ENCODE measurements around the gene FAM118A.
"Not testable (repeated sequence)": the region's sequence is repeated elsewhere in the genome, so short reads cannot be mapped to it uniquely, and the experiment has no call there.

The FAM118A gene

GRCh38 chr22:45337536-45337935 is 27.8 kb downstream of the FAM118A start:
- Histone ChIP-seq H3K9me3 (ENCODE audit: control insufficient read depth, low read length) (no peaks in the 10 kb centered on the region), H3K4me1 (ENCODE audit: control insufficient read depth, insufficient read depth, low read length, poor library complexity, severe bottlenecking) (no peaks in the 10 kb centered on the region), H3K36me3 (ENCODE audit: control insufficient read depth, insufficient read depth, low read length) (peaks cover 62% of the 10 kb centered on the region), H3K27me3 (replicated peaks; ENCODE audit: control insufficient read depth, insufficient read depth, low read length, poor library complexity, severe bottlenecking) (no peaks in the 10 kb centered on the region), H3K4me3 (ENCODE audit: insufficient read depth, low read depth, low read length, poor library complexity, severe bottlenecking) (no peak overlapping the region), H3K27ac (ENCODE audit: insufficient read depth, low read length, poor library complexity, severe bottlenecking) (no peak overlapping the region)
- DNase-seq = no peak

GRCh38 chr22:45338795-45339194 is 29.1 kb downstream of the FAM118A start:
- Histone ChIP-seq H3K4me3 (ENCODE audit: insufficient read depth, low read depth, low read length, poor library complexity, severe bottlenecking) (no peak overlapping the region), H3K27ac (ENCODE audit: insufficient read depth, low read length, poor library complexity, severe bottlenecking) (no peak overlapping the region), H3K4me1 (ENCODE audit: control insufficient read depth, insufficient read depth, low read length, poor library complexity, severe bottlenecking) (no peaks in the 10 kb centered on the region), H3K27me3 (replicated peaks; ENCODE audit: control insufficient read depth, insufficient read depth, low read length, poor library complexity, severe bottlenecking) (no peaks in the 10 kb centered on the region), H3K36me3 (ENCODE audit: control insufficient read depth, insufficient read depth, low read length) (peaks cover 58% of the 10 kb centered on the region), H3K9me3 (ENCODE audit: control insufficient read depth, low read length) (no peaks in the 10 kb centered on the region)
- DNase-seq = no peak

- H3K36me3 ChIP-seq (ENCODE audit: control insufficient read depth, insufficient read depth, low read length) = peaks cover 43% of the 10 kb centered on the region
- no peaks in the 10 kb centered on the region for H3K9me3 ChIP-seq (ENCODE audit: control insufficient read depth, low read length)
- H3K27me3 ChIP-seq (replicated peaks; ENCODE audit: control insufficient read depth, insufficient read depth, low read length, poor library complexity, severe bottlenecking) = no peaks in the 10 kb centered on the region
- no peaks in the 10 kb centered on the region for H3K4me1 ChIP-seq (ENCODE audit: control insufficient read depth, insufficient read depth, low read length, poor library complexity, severe bottlenecking)
- H3K27ac ChIP-seq (ENCODE audit: insufficient read depth, low read length, poor library complexity, severe bottlenecking) = no peak overlapping the region
- H3K4me3 ChIP-seq (ENCODE audit: insufficient read depth, low read depth, low read length, poor library complexity, severe bottlenecking) = no peak overlapping the region
- no peak for DNase-seq
Observed at GRCh38 chr22:45340323-45340722, 30.6 kb downstream of the FAM118A start.

- Histone ChIP-seq H3K27ac (ENCODE audit: insufficient read depth, low read length, poor library complexity, severe bottlenecking) (no peak overlapping the region), H3K27me3 (replicated peaks; ENCODE audit: control insufficient read depth, insufficient read depth, low read length, poor library complexity, severe bottlenecking) (no peaks in the 10 kb centered on the region), H3K4me1 (ENCODE audit: control insufficient read depth, insufficient read depth, low read length, poor library complexity, severe bottlenecking) (no peaks in the 10 kb centered on the region), H3K36me3 (ENCODE audit: control insufficient read depth, insufficient read depth, low read length) (peaks cover 36% of the 10 kb centered on the region), H3K9me3 (ENCODE audit: control insufficient read depth, low read length) (no peaks in the 10 kb centered on the region), H3K4me3 (ENCODE audit: insufficient read depth, low read depth, low read length, poor library complexity, severe bottlenecking) (no peak overlapping the region)
- no peak for DNase-seq
Observed at GRCh38 chr22:45341498-45341897, 31.8 kb downstream of the FAM118A start.

GRCh38 chr22:45343143-45343542 is 33.4 kb downstream of the FAM118A start:
- Histone ChIP-seq H3K4me3 (ENCODE audit: insufficient read depth, low read depth, low read length, poor library complexity, severe bottlenecking) (no peak overlapping the region), H3K9me3 (ENCODE audit: control insufficient read depth, low read length) (no peaks in the 10 kb centered on the region), H3K27me3 (replicated peaks; ENCODE audit: control insufficient read depth, insufficient read depth, low read length, poor library complexity, severe bottlenecking) (no peaks in the 10 kb centered on the region), H3K27ac (ENCODE audit: insufficient read depth, low read length, poor library complexity, severe bottlenecking) (no peak overlapping the region), H3K4me1 (ENCODE audit: control insufficient read depth, insufficient read depth, low read length, poor library complexity, severe bottlenecking) (no peaks in the 10 kb centered on the region), H3K36me3 (ENCODE audit: control insufficient read depth, insufficient read depth, low read length) (peaks cover 21% of the 10 kb centered on the region)
- DNase-seq = no peak

- DNase-seq = no peak
- Histone ChIP-seq H3K36me3 (ENCODE audit: control insufficient read depth, insufficient read depth, low read length) (peaks cover 17% of the 10 kb centered on the region), H3K27ac (ENCODE audit: insufficient read depth, low read length, poor library complexity, severe bottlenecking) (no peak overlapping the region), H3K9me3 (ENCODE audit: control insufficient read depth, low read length) (no peaks in the 10 kb centered on the region), H3K4me1 (ENCODE audit: control insufficient read depth, insufficient read depth, low read length, poor library complexity, severe bottlenecking) (no peaks in the 10 kb centered on the region), H3K4me3 (ENCODE audit: insufficient read depth, low read depth, low read length, poor library complexity, severe bottlenecking) (no peak overlapping the region), H3K27me3 (replicated peaks; ENCODE audit: control insufficient read depth, insufficient read depth, low read length, poor library complexity, severe bottlenecking) (no peaks in the 10 kb centered on the region)
Observed at GRCh38 chr22:45344334-45344733, 34.6 kb downstream of the FAM118A start.

- H3K9me3 ChIP-seq (ENCODE audit: control insufficient read depth, low read length) = no peaks in the 10 kb centered on the region
- H3K4me3 ChIP-seq (ENCODE audit: insufficient read depth, low read depth, low read length, poor library complexity, severe bottlenecking) = no peak overlapping the region
- H3K27me3 ChIP-seq (replicated peaks; ENCODE audit: control insufficient read depth, insufficient read depth, low read length, poor library complexity, severe bottlenecking) = no peaks in the 10 kb centered on the region
- H3K27ac ChIP-seq (ENCODE audit: insufficient read depth, low read length, poor library complexity, severe bottlenecking) = no peak overlapping the region
- no peaks in the 10 kb centered on the region for H3K36me3 ChIP-seq (ENCODE audit: control insufficient read depth, insufficient read depth, low read length)
- no peaks in the 10 kb centered on the region for H3K4me1 ChIP-seq (ENCODE audit: control insufficient read depth, insufficient read depth, low read length, poor library complexity, severe bottlenecking)
- no peak for DNase-seq
Observed at GRCh38 chr22:45349916-45350315, 40.2 kb downstream of the FAM118A start.

- Histone ChIP-seq H3K27ac (ENCODE audit: insufficient read depth, low read length, poor library complexity, severe bottlenecking) (no peak overlapping the region), H3K4me1 (ENCODE audit: control insufficient read depth, insufficient read depth, low read length, poor library complexity, severe bottlenecking) (no peaks in the 10 kb centered on the region), H3K27me3 (replicated peaks; ENCODE audit: control insufficient read depth, insufficient read depth, low read length, poor library complexity, severe bottlenecking) (no peaks in the 10 kb centered on the region), H3K4me3 (ENCODE audit: insufficient read depth, low read depth, low read length, poor library complexity, severe bottlenecking) (no peak overlapping the region), H3K9me3 (ENCODE audit: control insufficient read depth, low read length) (no peaks in the 10 kb centered on the region), H3K36me3 (ENCODE audit: control insufficient read depth, insufficient read depth, low read length) (no peaks in the 10 kb centered on the region)
- no peak for DNase-seq
Observed at GRCh38 chr22:45351956-45352355, 42.2 kb downstream of the FAM118A start.

- DNase-seq; H3K9me3 ChIP-seq (ENCODE audit: control insufficient read depth, low read length); H3K27me3 ChIP-seq (replicated peaks; ENCODE audit: control insufficient read depth, insufficient read depth, low read length, poor library complexity, severe bottlenecking); H3K27ac ChIP-seq (ENCODE audit: insufficient read depth, low read length, poor library complexity, severe bottlenecking); H3K4me3 ChIP-seq (ENCODE audit: insufficient read depth, low read depth, low read length, poor library complexity, severe bottlenecking); H3K36me3 ChIP-seq (ENCODE audit: control insufficient read depth, insufficient read depth, low read length); H3K4me1 ChIP-seq (ENCODE audit: control insufficient read depth, insufficient read depth, low read length, poor library complexity, severe bottlenecking): not testable (repeated sequence)
Observed at GRCh38 chr22:45352757-45353156, 43.0 kb downstream of the FAM118A start.

GRCh38 chr22:45353786-45354185 is 44.1 kb downstream of the FAM118A start:
- Histone ChIP-seq H3K4me1 (ENCODE audit: control insufficient read depth, insufficient read depth, low read length, poor library complexity, severe bottlenecking) (no peaks in the 10 kb centered on the region), H3K4me3 (ENCODE audit: insufficient read depth, low read depth, low read length, poor library complexity, severe bottlenecking) (no peak overlapping the region), H3K27ac (ENCODE audit: insufficient read depth, low read length, poor library complexity, severe bottlenecking) (no peak overlapping the region), H3K9me3 (ENCODE audit: control insufficient read depth, low read length) (no peaks in the 10 kb centered on the region), H3K27me3 (replicated peaks; ENCODE audit: control insufficient read depth, insufficient read depth, low read length, poor library complexity, severe bottlenecking) (no peaks in the 10 kb centered on the region), H3K36me3 (ENCODE audit: control insufficient read depth, insufficient read depth, low read length) (no peaks in the 10 kb centered on the region)
- DNase-seq = no peak

GRCh38 chr22:45357490-45357889 is 47.8 kb downstream of the FAM118A start:
- Histone ChIP-seq H3K36me3 (ENCODE audit: control insufficient read depth, insufficient read depth, low read length) (no peaks in the 10 kb centered on the region), H3K4me1 (ENCODE audit: control insufficient read depth, insufficient read depth, low read length, poor library complexity, severe bottlenecking) (no peaks in the 10 kb centered on the region), H3K27ac (ENCODE audit: insufficient read depth, low read length, poor library complexity, severe bottlenecking) (no peak overlapping the region), H3K9me3 (ENCODE audit: control insufficient read depth, low read length) (no peaks in the 10 kb centered on the region), H3K27me3 (replicated peaks; ENCODE audit: control insufficient read depth, insufficient read depth, low read length, poor library complexity, severe bottlenecking) (no peaks in the 10 kb centered on the region), H3K4me3 (ENCODE audit: insufficient read depth, low read depth, low read length, poor library complexity, severe bottlenecking) (no peak overlapping the region)
- DNase-seq = no peak
